GM10847 (cell line): Measurements from ENCODE around the gene DUSP21.

Experiments
- POLR2A ChIP-seq: IDR thresholded peaks from 2 replicates; pipeline ENCODE4 v1.6.1; 2011; ENCODE audit not compliant: insufficient read length; ENCODE audit errors: extremely low read depth

Gene DUSP21

GRCh38 chrX:44873415-44874276 is 29.8 kb downstream of the DUSP21 start:
- peak; percentile 43 for TF ChIP-seq POLR2A

DNA sequence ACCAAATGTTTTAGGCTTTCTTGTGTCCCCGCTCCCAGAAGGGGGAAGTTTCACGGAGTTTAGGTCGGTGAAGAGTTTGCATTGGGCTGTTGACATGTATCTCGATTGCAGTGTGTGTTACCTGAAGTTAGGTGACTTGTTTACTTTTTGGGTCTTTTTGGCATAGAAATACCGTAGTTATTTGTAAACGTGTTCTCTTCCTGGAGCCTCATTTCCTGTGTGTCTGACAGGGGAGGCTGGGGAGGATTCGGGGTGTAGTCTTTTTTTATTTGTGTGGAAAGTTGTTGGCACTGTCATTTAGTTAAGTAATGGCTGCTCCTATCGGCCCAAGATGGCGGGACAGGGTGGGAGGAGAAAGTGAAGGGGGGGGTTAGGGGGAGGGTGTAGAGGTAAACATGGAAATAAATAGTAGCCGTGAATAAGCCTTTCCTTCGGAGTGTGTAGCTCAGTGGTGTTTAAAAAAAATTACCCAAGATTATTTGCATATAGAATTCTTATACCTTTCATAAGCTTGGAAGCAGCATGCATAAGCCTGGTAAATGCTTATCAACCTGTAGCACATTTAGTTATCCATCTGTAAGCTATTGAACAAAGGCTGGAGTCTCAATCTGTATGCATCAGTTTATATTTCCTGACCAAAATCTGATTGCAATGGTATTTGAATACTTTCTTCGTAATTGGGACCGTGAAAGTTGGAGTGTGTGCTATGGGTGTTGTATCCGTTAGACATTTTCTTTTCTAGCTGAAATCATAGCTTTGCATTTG is 30.8 kb downstream of the DUSP21 start:
- no peak for TF ChIP-seq POLR2A

DNA sequence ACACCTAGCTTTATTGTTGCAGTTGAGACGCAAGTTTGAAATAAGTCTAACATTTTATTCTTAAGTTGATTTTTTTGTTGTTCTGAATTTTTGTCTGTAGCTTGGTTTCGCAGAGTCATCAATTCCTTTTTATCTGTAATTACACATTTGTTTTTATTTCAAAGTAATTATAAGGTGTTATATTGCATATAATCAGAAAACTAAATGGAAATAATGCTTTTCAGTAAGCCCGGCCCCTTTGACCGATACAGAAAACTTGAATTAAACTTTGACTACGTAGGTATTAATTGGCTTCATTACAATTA is 31.3 kb downstream of the DUSP21 start:
- no peak for TF ChIP-seq POLR2A

DNA sequence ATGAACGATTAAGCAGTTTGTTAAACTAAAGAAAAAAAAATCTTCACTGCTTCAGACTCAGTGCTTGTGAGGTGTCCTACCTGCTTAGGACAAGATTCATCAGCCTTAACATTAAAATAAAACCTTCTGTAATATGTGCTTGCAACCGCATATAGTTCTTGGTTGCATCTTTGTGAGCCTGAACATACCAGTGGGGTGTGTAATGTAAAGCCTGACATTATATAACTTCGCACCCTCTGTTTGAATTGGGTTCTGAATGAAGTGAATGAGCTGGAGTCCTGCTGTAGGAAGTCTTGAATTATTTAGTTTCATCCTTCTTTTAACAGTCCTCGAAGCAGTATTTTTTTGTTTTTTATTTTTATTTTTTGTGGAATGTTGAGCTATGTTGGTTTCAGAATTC is 32.3 kb downstream of the DUSP21 start:
- no peak for TF ChIP-seq POLR2A

GRCh38 chrX:44876767-44877166 is 32.9 kb downstream of the DUSP21 start:
- TF ChIP-seq POLR2A, result no peak

DNA sequence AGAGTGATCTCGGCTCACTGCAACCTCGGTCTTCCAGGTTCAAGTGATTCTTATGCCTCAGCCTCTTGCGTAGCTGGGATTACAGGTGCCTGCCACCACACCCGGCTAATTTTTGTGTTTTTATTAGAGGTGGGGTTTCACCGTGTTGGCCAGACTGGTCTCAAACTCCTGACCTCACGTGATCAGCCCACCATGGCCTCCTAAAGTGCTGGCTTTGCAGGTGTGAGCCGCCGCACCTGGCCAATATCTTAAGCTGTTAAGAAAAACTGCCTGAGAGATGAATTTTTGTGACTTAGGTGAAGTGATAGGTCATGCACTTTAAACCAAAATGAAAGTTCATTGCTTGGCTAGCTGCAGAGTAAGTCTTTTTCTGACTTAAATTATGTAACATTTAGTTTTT is 35.0 kb downstream of the DUSP21 start:
- no peak for TF ChIP-seq POLR2A

GRCh38 chrX:44881549-44881948 is 37.7 kb downstream of the DUSP21 start:
- TF ChIP-seq POLR2A, result no peak

DNA sequence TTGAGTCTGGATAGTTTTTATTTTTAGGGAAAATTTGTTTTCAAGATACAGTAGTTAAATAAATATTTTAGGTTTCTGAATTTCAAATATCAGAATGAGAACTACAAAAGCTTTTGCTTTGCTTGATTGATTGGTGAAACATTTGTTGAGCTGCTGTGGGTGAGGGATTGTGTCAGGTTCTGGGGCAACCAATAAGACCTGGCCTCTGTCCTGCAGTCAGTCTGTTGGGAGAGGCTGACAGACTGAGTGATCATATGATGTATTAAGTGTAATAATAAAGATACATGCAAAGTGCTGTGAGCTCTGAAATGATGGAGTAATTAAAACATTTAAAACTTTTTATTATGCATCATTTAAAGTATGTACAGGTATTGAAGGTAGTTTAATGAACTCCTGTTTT is 38.8 kb downstream of the DUSP21 start:
- TF ChIP-seq POLR2A, result no peak

DNA sequence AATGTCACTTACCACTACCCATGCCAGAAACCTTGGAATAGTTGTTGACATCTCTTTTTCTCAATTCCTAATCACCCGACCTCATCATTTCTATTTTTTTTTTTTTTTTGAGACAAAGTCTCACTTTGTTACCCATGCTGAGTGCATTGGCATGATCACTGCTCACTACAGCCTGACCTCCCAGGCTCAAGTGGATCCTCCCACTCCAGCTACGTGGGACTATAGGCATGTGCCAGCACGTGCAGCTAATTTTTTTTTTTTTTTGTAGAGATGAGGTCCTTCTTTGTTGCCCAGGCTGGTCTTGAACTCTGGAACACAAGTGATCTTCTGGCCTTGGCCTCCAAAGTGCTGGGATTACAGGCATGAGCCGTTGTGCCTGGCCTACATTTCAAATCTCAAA is 41.1 kb downstream of the DUSP21 start:
- no peak for TF ChIP-seq POLR2A

DNA sequence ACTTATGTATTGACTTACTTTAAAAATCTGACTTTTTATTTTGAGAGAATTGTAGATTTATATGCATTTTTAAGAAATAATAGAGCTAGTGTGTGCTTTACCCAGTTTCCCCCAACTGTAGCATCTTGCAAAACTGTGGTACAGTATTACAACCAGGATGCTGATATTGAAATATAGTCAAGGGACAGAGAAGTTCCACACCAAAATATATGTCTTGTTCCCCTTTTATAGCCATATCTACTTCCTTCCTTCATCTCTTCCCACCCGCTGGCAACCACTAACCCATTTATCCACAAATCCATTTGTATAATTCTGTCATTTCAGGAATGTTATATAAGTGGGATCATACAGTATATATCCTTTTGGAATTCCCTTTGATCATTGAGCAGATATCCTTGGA is 46.0 kb downstream of the DUSP21 start:
- no peak for TF ChIP-seq POLR2A

DNA sequence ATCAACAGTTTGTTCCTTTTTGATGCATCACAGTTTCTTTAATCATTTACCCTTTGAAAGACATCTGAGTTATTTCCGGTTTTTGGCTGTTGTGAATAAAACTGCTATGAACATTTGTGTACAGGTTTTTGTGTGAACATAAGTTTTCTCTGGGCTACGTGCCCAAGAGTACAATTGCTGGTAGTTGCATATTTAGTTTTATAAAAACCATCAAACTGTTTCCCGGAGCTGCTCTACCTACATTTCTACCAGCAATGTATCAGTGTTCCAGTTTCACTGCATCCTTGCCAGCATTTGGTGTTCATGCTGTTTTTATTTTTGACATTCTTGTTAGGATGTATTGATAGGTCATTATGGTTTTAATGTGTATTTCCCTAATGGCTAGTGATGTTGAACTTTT is 46.4 kb downstream of the DUSP21 start:
- no peak for TF ChIP-seq POLR2A

- TF ChIP-seq POLR2A, result no peak
These were observed 47.8 kb downstream of the DUSP21 start for GRCh38 chrX:44891642-44892041.
